GM13977 (cell line): ENCODE results near the gene SLF1.

ENCODE experiments used
- DNase-seq: peaks from one replicate; pipeline ENCODE4 v3.0.0; 2012; ENCODE audit warnings: low spot score
- CTCF ChIP-seq: IDR thresholded peaks from 2 replicates; pipeline ENCODE4 v1.5.1; 2012; ENCODE audit warnings: mild to moderate bottlenecking, control low read depth; ENCODE audit not compliant: insufficient read depth; ENCODE audit errors: extremely low read depth, missing control alignments
- in situ Hi-C: fragments of 300-500 bp; cut with MboI; formaldehyde crosslinking; loops from one replicate; pipeline ENCODE4 v1.12.0; 2022; ENCODE audit warnings: low sequenced_read_pairs, low pct_unique_long_range_greater_than_20kb, mixed read lengths, inconsistent platforms; ENCODE audit not compliant: unreplicated experiment

SLF1 gene

GRCh38 chr5:94691949-94692348 is 73.5 kb downstream of the SLF1 start:
- DNase-seq = no peak
- no peak for TF ChIP-seq CTCF
- in situ Hi-C loops = no loop called here

- no peak for TF ChIP-seq CTCF
- no peak for DNase-seq
- in situ Hi-C loops = no loop called here
These were observed 74.1 kb downstream of the SLF1 start for GRCh38 chr5:94692581-94692980.

GRCh38 chr5:94693043-94693822 is 74.8 kb downstream of the SLF1 start:
- TF ChIP-seq CTCF = peak; percentile 43
- DNase-seq = no peak
- in situ Hi-C loops = no loop called here

- in situ Hi-C loops = no loop called here
- no peak for DNase-seq
- TF ChIP-seq CTCF = no peak
These were observed 75.4 kb downstream of the SLF1 start for GRCh38 chr5:94693845-94694370.

- TF ChIP-seq CTCF = no peak
- in situ Hi-C loops = no loop called here
- DNase-seq = no peak
These were observed 76.2 kb downstream of the SLF1 start for GRCh38 chr5:94694671-94695070.

GRCh38 chr5:94698197-94698596 is 79.7 kb downstream of the SLF1 start:
- in situ Hi-C loops = no loop called here
- no peak for TF ChIP-seq CTCF
- DNase-seq = no peak
